ENCODE measurements around the gene ARHGAP31.
"Not testable (repeated sequence)": the region's sequence is repeated elsewhere in the genome, so short reads cannot be mapped to it uniquely, and the experiment has no call there.

Gene ARHGAP31

DNA sequence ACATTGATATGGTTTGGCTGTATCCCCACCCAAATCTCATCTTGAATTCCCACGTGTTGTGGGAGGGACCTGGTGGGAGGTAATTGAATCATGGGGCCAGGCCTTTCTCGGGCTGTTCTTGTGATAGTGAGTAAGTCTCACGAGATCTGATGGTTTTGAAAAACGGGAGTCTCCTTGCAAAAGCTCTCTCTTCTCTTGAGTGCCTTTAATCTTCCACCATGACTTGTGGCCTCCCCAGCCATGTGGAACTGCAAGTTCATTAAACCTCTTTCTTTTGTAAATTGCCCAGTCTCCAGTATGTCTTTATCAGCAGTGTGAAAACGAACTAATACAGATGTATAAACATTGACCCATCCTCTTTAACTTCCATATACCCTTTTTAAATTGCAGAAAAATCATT is 26.6 kb downstream of the ARHGAP31 start:
- not testable (repeated sequence) for DNase-seq

DNA sequence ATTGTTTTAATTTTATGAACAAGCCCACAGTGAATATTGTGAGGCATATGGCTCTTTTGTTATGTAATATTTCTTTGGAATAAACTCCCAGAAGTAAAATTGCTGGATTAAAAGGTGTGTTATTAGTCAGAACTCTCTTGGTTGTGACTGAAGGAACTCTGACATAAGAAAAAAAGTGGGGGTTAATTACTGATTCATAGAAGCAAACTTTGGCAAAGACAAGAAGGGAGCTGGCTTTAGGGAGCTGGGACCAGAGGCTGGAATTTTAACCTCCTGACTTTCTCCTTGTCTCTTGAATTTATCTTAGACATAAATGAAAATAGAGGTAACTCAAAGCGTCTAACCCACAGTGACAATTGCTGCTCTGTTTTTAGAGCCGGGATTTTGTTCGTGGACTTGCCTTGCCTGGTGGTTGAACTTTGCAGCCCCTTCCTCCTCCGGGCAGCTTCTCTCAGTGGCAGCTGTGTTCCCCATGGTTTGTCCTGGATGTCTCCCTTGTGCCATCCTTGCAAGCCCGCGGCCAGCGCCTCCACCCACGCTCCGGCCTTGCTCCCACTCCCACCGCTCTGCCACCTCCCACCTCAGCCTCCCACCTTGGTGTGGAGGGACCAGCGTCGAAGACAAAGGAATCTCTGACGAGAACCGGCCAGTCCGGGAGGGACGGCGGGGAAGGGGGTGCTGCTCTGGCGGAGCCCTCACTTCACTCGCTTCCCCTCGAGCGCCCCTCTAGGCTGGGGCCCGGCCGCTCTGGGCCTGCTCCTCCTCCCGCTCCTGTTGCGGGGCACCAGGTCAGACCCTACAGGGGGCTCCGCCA is 28.0 kb downstream of the ARHGAP31 start:
- peak in 1 of 2 experiments; percentile 71 for DNase-seq

DNA sequence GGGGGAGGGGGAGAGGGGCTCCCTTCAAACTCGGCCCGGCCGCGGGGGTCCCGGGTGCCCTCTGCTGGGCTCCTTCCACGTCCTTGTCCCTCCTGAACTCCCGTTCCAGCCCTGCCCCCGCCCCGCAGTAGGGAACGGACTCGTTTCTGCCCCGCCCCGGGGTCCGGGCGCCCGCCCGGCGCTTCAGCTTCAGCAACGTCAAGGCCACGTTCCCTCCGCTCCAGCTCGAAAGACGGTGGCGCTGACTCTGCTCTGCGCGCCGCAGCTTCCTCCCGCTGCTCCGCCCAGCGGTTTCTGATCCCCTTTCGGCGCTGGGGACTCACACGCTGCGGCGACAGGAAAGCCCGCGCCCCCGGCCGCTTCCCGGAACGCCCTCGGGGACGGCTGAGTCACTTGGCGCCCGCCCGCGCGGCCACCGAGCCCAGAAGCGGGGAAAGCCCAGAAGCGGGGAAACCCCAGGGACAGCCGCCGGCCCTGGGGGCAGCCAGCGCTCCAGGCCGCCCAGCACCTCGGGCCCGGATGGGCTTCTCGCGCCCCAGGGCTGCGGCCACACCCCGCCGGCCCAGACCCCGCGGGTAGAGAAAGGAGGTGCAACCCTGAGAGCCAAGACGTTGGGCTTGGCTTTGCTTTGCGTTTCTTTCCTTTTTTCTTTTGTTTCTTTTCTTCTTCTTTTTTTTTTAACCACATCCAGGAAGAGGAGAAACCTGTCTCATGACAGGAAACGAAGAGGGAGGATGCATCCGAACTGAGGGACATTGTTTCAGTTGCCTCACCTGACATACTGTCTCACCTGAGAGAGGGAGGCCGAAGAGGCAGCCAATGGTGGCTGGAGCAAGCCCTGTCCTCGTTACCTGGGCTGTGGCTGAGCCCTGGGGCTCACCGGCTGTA is 28.9 kb downstream of the ARHGAP31 start:
- peak; percentile 66 to 71 for DNase-seq

DNA sequence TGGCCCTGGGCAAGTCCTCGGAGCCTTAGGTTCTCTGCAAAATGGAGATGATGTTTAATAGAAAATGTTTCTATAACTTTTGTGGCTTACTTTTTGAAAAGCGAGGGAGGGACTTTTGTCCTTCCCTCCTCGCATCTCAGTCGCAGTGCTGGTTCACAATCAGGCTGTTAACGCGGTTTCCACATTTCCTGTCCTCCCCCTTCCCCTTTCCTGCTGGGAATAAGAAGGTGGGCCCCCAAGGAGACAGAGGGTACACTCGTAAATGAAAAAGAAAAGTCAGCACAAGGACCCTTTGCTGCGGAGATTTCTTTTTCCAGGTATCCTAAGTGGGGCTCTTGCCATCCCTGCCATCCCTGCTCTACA is 29.5 kb downstream of the ARHGAP31 start:
- no peak for DNase-seq

DNA sequence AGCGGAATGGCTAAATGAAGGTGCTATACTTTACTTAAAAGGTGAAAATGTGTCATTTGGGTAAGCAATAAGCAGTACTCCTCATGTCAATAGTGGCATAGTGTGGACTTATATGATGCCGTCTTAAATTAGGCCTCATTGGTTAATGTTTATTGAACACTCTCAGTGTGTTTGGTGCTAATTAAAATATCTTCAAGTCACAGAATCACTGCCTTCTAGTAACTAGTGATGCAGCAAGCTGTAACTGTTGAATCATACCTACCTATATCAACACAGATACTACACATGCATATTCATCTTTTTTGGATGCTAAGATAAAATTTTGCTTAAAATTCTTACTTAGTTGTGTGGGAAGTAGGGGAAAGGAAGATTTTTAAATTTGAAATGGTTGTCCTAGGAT is 30.7 kb downstream of the ARHGAP31 start:
- no peak for DNase-seq

DNA sequence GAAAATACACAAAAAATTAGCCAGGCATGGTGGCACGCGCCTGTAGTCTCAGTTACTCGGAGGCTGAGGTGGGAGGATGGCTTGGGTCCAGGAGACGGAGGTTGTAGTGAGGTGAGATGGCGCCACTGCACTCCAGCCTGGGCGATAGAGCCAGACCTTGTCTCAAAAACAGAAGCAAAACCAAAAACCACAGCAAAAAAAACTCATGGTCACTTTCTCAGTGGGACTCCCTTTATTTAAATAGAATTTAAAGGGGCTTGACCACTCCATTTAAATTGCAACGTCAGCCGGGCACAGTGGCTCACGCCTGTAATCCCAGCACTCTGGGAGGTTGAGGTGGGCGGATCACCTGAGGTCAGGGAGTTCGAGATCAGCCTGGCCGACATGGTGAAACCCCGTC is 32.8 kb downstream of the ARHGAP31 start:
- no peak for DNase-seq

DNA sequence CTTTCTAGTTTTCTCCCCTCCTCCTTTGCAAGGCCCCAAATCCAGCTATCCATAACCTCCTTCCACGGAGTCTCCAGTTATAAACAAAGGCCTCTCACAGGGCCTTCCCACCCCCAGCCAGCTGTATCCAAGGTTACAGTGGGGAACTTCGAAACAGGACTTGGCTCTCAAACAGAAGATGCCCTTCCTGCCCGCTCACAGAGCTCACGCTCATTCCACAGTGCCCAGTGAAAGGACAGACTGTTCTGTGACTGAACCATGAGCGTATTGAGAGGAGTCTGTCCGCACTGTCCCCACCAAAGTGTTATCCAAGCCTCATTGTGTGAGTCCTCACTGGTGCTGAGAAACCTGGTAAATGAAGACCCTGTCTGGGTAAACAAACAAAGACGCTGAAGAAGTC is 35.4 kb downstream of the ARHGAP31 start:
- no peak for DNase-seq

DNA sequence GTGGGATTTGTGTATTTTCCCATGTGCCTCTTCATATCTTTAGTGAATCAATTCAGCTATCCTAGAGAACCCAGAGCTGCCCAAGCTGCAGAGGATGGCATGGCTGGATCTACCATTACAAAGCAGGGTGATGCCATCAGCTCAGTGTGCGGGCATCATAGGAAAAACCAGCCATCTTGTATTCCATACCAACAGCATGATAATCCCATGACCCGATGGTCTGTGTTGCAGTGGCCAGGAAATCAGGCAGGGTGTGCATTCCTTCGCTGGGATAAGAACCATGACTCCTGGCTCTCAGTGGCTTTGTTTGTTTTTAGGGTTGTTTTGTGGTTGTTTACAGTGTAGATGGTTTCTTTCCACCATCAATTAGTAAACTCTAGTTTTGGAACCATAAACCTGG is 36.0 kb downstream of the ARHGAP31 start:
- no peak for DNase-seq

DNA sequence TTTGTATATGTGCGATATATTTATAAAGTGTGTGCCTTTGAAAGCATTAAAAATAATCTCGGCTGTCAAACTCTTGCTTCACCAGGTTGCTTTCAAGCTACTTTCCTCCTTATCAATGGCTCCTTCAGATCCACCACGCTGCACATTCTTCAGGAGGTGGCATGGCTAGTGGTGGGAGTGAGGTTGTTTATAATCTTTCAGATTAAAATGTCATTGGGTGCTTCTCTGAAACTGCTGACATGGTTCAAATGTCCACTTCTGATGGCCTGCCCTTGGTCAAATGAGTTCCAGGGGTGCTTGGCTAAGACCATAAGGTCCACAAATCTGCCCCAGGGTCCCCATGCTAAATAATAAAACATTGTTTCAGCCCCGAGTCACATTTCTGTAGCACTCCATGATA is 36.7 kb downstream of the ARHGAP31 start:
- DNase-seq = no peak

DNA sequence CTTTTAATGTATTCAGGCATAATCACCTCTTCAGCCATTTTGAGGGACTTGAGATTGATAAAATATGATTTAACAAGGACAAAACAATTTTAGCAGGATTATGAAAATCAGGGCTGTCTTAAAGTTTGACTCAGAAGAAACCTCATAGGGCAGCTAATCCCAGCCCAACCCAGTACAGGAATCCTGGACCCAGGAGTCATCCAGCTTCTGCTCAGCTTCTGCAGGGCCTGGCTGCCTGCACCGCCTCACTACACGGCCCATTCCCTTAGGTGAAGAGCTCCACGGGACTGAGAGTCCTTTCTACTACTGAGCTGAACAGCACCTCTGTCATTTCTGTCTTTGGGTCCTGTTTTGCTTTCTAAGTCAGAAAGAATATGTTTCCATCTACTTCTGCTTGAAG is 37.5 kb downstream of the ARHGAP31 start:
- no peak for DNase-seq

DNA sequence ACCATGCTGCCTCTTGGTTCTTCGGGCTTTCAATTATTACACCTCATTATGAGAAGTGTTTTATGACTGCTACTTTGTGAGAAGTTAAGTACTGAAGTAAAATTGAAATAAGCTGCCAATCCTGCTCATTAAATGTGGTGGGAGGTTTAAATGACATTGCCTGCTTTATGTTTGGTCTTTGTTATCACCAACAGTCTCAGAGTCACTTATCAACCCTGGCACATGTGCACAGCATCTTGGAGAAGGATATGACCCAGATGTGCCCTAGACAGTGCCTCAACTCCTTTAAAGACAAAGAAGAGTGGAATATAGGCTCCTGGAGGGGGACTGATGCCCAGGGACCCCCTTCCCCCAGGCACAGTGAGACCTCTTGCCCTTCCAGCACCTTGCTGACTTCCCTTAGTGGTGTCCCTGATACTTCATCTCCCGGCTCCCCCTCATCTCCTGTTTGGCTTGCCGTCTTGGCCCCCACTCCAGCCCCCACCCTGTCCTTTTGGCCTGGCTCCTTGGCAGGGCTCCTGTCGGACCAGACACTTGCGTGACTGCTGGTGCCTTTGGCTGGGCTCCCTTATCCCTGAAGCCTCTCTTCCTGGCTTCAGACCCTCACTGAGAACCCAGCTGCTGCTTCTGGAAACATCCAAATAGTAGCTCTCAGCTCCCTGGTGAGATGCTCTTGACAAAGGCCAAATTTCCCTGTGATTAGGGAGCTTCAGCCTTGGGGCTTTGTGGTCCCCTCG is 39.8 kb downstream of the ARHGAP31 start:
- no peak for DNase-seq

DNA sequence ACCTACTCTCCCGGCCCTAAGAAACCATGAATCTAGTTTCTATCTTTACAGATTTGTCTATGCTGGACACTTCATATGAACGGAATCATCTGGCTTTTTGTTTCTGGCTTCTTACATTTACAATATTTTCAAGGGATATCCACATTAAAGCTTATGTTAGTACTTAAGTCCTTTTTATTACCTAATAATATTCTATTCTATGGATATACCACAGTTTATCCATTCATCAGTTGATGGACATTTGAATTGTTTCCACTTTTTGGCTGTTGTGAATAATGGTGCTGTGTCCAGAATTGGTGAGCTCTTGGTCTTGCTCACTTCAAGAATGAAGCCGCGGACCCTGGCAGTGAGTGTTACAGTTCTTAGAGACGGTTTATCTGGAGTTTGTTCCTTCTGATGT is 42.6 kb downstream of the ARHGAP31 start:
- DNase-seq = no peak

DNA sequence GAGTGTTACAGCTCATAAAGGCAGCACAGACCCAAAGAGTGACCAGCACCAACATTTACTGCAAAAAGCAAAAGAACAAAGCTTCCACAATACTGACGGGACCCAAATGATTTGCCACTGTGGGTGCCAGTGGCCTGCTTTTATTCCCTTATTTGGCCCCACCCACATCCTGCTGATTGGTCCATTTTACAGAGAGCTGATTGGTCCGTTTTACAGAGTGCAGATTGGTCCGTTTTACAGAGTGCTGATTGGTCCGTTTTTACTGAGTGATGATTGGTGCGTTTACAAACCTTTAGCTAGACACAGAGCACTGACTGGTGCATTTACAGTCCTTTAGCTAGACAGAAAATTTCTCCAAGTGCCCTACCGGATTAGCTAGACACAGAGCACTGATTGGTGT is 43.2 kb downstream of the ARHGAP31 start:
- not testable (repeated sequence) for DNase-seq

DNA sequence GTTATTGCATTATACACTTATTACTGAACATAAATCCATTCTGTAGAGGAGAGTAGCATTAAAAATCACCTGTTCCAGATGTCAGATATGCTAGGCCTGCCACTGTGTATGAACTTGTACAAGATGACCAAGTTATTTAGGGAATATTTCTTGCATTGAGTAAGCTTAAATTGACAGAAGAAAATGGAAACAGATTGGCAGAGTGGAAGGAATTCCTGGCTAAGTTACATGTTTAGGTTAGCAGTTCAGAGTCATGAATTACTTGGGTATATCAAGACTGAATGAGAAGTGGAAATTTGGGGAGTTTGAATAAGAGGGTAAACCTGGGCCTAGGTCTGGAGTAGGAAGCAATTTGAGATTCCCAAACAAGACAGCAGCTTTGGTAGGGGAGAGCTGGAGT is 44.6 kb downstream of the ARHGAP31 start:
- DNase-seq = no peak

DNA sequence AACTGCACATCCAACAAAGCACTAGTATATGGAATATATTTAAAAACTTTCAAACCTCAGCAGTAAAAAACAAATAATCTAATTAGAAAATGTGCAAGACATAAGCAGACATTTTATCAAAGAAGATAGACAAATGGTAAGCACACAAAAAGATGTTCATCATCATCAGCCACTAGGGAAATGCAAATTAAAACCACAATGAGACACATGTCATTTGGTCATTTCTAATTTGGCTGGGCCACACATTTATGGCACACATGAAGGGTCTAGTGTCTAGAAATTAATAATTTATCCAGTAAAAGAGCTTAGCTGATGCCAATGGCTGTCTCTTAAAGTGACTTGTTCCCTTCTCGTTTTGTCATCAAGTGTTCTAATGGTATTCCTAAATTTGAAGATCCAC is 45.8 kb downstream of the ARHGAP31 start:
- no peak for DNase-seq

DNA sequence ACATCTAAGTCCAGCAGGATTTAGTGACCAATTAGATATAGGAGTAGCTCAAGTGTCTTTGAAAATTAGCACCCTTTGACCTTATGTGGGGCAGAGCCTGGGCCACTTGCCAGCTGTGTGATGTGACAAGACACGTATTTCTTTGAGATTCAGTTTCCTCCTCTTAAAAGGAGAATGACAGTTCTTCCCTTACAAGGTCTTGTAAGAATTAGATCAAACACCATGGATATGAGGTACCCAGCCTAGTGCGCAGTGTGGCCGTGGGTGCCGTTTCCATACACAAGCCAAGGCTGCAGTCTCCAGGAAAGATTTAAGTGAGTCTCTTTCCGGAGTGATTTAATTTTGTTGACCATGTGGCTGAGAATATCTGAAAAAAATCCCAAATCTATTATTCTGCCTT is 46.3 kb downstream of the ARHGAP31 start:
- no peak for DNase-seq

DNA sequence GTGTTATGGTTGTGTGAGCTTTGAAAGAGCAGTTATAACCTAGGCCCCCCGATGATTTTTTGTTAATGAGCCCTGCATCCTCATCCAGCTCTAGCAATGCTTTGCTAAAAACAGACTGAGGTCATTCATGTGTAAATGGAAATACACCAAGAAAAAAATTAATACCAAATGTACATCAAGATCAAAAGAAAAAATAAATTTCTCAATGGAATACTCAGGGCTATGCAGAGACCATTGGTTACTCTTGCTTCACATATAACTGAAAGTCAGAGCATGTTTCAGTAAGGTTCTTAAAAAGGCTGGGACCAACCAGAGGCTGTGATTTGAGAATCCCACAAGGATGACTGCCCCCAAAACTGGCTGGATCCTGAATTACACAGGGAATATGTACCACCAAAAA is 48.0 kb downstream of the ARHGAP31 start:
- DNase-seq = no peak

DNA sequence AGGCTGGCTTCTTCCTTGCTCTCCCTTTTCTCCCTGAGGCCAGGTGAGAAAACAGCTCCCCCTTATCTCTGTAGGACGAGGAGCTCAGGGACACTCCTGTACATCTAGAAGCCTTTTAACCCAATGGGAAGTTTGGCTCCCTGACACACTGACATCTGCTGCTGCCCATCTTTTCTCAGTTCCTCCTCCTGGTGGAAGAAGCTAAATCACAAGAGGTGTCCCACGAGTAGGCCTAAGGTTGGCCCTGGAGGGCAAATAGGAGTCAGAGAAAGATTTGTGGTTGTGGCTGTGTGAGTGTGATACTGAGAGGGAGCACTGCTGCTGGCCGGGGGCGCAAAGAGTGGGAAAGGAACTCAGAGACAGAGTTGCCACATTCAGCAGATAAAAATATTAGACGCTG is 49.5 kb downstream of the ARHGAP31 start:
- DNase-seq = no peak

DNA sequence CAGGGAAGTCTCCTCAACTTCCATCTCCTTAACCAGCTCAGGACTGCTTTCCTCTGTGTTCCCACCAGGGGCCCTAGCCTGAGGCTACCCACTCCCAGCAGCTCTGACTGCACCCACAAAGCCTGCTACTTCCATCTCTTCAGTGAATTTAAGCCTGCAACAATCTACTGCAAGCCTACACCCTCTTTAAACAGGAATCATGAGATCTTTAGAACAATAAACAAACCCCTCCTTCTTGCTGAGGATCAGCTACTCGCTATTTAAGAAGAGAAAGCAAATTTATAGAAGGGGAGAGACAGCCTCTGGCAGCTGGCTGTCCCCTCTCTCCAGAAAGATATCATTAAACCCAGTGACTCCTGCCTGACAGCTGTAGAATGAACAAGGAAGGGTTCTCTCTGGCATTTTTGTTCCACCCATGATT is 51.9 kb downstream of the ARHGAP31 start:
- no peak for DNase-seq

DNA sequence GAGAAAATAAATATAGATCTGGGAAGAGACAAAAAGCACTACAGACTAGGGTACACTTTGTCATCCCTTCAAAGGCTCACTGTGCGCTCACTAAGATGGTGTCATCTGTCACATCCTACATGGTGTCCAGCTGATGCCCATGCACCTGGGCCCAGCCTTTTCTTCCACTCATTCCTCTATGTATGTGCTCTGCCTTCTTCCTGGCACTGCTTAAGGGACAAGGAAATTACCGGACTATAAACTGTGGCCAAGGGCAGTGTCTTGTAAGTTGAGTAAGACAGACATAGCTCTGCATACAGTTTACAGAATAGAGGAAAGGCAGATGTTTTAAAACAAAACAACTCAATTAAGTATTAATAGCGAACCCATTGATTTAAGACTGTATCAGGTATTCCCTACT is 52.9 kb downstream of the ARHGAP31 start:
- no peak for DNase-seq

DNA sequence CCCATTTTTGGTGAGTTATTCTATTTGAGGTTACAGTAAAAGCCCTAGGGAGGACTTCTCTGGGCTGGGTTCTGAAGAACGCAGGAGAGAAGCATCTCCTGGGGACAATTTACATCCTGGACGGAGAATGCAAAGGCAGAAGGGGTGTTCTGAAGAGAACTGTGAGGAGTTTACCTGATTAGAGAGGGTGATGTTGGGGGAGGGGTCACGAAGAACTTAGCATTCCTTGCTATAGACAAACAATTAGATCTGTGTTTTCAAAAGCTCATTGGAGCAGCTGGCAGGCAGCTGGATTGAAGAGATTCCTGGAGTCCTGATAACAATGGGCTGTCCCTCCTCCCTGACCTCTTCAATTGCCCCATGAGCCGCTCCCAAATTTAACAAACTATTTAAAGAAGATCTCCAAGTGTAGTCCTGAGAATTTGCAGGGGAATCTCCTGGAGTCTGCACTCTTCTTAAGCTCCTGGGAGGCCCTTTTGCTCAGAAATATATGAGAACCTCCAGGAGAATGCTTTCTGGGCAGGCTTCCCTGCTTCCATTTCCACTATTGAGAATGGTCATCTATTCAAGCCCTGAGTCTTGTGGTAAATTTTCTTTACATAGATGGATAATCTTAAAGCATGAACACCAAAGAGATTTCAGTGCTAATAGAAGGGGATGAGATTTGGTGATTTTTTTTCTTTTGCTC is 55.3 kb downstream of the ARHGAP31 start:
- DNase-seq = no peak

DNA sequence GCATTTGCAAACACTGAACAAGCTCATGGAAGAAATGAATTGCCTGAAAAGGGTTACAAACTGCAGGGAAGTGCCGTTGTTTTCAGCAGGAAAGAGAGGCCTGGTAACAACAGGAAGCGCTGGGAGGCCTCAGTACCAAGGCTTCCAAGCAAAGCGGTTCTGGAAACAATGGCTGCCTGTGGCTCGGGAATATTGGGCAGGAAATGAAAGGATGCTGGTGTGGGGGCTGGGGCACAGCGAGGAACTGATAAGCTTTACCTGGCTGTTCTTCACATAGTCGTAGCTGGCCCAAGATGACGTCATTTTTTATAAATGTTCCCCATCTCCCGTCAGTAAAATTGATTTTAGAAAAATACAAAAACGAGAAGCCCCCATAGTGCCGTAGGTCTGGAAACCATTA is 55.9 kb downstream of the ARHGAP31 start:
- DNase-seq = no peak

DNA sequence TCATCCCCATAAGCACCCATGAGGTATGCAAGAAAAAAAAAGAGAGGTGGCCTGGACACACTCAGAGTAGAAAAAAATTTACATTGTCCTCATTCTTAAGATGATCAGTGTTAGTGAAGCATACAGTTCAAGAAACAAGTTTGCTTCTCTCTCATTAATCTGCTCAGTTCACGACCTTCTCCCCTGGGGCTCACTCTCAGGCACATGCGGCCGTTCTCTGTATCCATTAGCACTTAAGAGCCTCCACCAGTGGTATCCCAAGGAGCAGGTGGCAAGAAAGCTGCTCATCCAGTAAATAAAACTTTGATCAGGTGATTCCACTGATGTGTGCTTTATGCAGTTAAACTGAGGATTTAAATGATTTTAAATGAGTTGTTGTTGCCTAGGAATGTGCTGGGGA is 57.4 kb downstream of the ARHGAP31 start:
- DNase-seq = no peak
